ENCODE data around the gene HBG1.

The HBG1 gene

GRCh38 chr11:5204787-5205186 lies 44.9 kb downstream of the HBG1 start:
- DNase-seq (ENCODE audit: low spot score in 2 of 2): no peak
- Mint-ChIP-seq H3K4me1 (no peaks in the 10 kb centered on the region), H3K36me3 (no peaks in the 10 kb centered on the region), H3K4me3 (no peak overlapping the region), H3K27ac (no peak overlapping the region), H3K9me3 (no peaks in the 10 kb centered on the region), H3K27me3 (peaks cover 3% of the 10 kb centered on the region)
- ATAC-seq (ENCODE audit: low read depth): no peak

GRCh38 chr11:5203366-5203765 lies 46.3 kb downstream of the HBG1 start:
- no peak for ATAC-seq (ENCODE audit: low read depth)
- H3K9me3 Mint-ChIP-seq: no peaks in the 10 kb centered on the region
- no peak overlapping the region for H3K4me3 Mint-ChIP-seq
- no peak overlapping the region for H3K27ac Mint-ChIP-seq
- no peak for DNase-seq (ENCODE audit: low spot score in 2 of 2)
- no peaks in the 10 kb centered on the region for H3K4me1 Mint-ChIP-seq
- H3K36me3 Mint-ChIP-seq: no peaks in the 10 kb centered on the region
- peaks cover 5% of the 10 kb centered on the region for H3K27me3 Mint-ChIP-seq

GRCh38 chr11:5200582-5200981 lies 49.1 kb downstream of the HBG1 start, which contains the start of gene OR51V1:
TSS of gene OR51V1 (minus strand) at chr11:5200682. CDS start at chr11:5200682, 0 bp downstream.
- no peak within 1 kb of the TSS for H3K27ac Mint-ChIP-seq
- H3K27me3 Mint-ChIP-seq: peaks cover 5% of the 10 kb centered on the region
- H3K4me3 Mint-ChIP-seq: no peak within 1 kb of the TSS
- H3K4me1 Mint-ChIP-seq: no peaks in the 10 kb centered on the region
- DNase-seq (ENCODE audit: low spot score in 2 of 2) (no peak), ATAC-seq (ENCODE audit: low read depth) (no peak)
- no peaks in the 10 kb centered on the region for H3K9me3 Mint-ChIP-seq
- H3K36me3 Mint-ChIP-seq: no peaks in the 10 kb centered on the region

- Mint-ChIP-seq H3K4me3 (no peak overlapping the region), H3K36me3 (no peaks in the 10 kb centered on the region), H3K27ac (no peak overlapping the region), H3K4me1 (no peaks in the 10 kb centered on the region), H3K9me3 (no peaks in the 10 kb centered on the region), H3K27me3 (peaks cover 5% of the 10 kb centered on the region)
- DNase-seq (ENCODE audit: low spot score in 2 of 2) (no peak), ATAC-seq (ENCODE audit: low read depth) (no peak)
These were observed 51.4 kb downstream of the HBG1 start for GRCh38 chr11:5198285-5198684.
